ENCODE measurements around the gene DTHD1. TPM values are rescaled to one million over a fixed set of nuclear protein-coding genes. Genes with fewer than 3 reads are reported as not detected.

The DTHD1 gene
- total and polyA plus RNA-seq, 12 donors: 0.03 to 0.61 (median 0.08) TPM; not detected in 7

- Histone ChIP-seq H3K27ac (no peak overlapping the region), H3K36me3 (replicated peaks in 1 of 2) (no peaks in the 10 kb centered on the region), H3K4me1 (replicated peaks in 1 of 2) (no peaks in the 10 kb centered on the region), H3K4me3 (no peak overlapping the region), H3K27me3 (no peaks in the 10 kb centered on the region), H3K9me3 (replicated peaks in 1 of 3) (no peaks in the 10 kb centered on the region)
- intact Hi-C loops (cut with DNase I): no loop called here
- DNase-seq: no peak
- TF ChIP-seq CTCF (IDR thresholded peaks at IDR 0.05): no peak
- TF ChIP-seq POLR2A (IDR thresholded peaks at IDR 0.05): no peak
Measured at GRCh38 chr4:36360755-36361154, 79.3 kb downstream of the DTHD1 start.

- Histone ChIP-seq H3K36me3 (replicated peaks in 1 of 2) (no peaks in the 10 kb centered on the region), H3K27ac (no peak overlapping the region), H3K4me1 (replicated peaks in 1 of 2) (no peaks in the 10 kb centered on the region), H3K4me3 (no peak overlapping the region), H3K9me3 (replicated peaks in 1 of 3) (no peaks in the 10 kb centered on the region), H3K27me3 (no peaks in the 10 kb centered on the region)
- 28 to 49% (median 33%) methylated on average over 2 of the region's 2 CpGs for WGBS, 4 donors
- TF ChIP-seq CTCF (IDR thresholded peaks at IDR 0.05): no peak
- TF ChIP-seq POLR2A (IDR thresholded peaks at IDR 0.05): no peak
- no peak for DNase-seq
- intact Hi-C loops (cut with DNase I): no loop called here
Measured at GRCh38 chr4:36363024-36363423, 81.6 kb downstream of the DTHD1 start.

DNA sequence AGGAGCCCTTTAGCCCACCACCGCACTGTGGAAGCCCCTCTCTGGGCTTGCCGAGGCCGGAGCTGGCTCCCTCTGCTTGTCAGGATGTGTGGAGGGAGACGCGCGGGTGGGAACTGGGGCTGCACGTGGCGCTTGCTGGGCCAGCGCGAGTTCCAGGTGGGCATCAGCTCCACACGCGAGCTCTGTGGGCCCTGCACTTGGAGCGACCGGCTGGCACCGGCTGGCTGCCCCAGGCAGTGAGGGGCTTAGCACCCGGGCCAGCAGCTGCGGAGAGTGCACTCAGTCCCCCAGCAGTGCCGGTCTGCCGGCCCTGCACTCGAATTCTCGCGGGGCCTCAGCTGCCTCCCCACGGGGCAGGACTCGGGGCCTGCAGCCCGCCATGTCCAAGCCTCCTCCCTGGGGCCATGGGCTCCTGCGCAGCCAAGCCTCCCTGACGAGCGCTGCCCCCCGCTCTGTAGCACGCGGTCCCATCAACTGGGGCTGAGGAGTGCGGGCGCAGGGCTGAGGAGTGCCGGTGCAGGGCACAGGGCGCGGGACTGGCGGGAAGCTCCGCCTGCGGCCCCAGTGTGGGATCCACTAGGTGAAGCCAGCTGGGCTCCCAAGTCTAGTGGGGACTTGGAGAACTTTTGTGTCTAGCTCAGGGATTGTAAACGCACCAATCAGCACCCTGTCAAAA, 93.6 kb downstream of the DTHD1 start:
- Histone ChIP-seq H3K27me3 (no peaks in the 10 kb centered on the region), H3K4me1 (replicated peaks in 1 of 2) (no peaks in the 10 kb centered on the region), H3K27ac (no peak overlapping the region), H3K4me3 (no peak overlapping the region), H3K9me3 (replicated peaks in 1 of 3) (peaks cover 0 to 14% (median 0%) of the 10 kb centered on the region in 3 donors), H3K36me3 (replicated peaks in 1 of 2) (no peaks in the 10 kb centered on the region)
- no peak for TF ChIP-seq CTCF (IDR thresholded peaks at IDR 0.05)
- no peak for TF ChIP-seq POLR2A (IDR thresholded peaks at IDR 0.05)
- intact Hi-C loops (cut with DNase I): no loop called here
- no peak for DNase-seq
- 88 to 95% (median 94%) methylated on average over 22 to 40 of the region's 40 CpGs for WGBS, 4 donors

GRCh38 chr4:36385951-36386571, 104.6 kb downstream of the DTHD1 start:
- no peaks in the 10 kb centered on the region for H3K4me1 ChIP-seq (replicated peaks in 1 of 2)
- H3K27me3 ChIP-seq: no peaks in the 10 kb centered on the region
- intact Hi-C loops (cut with DNase I): no loop called here
- no peaks in the 10 kb centered on the region for H3K36me3 ChIP-seq (replicated peaks in 1 of 2)
- WGBS, 4 donors: 47 to 51% (median 47%) methylated on average over 5 of the region's 5 CpGs
- H3K9me3 ChIP-seq (replicated peaks in 1 of 3): no peaks in the 10 kb centered on the region
- H3K4me3 ChIP-seq: no peak overlapping the region
- peak in 2 of 7 donors; percentile 11 to 17 for DNase-seq
- TF ChIP-seq POLR2A (IDR thresholded peaks at IDR 0.05): no peak
- no peak for TF ChIP-seq CTCF (IDR thresholded peaks at IDR 0.05)
- no peak overlapping the region for H3K27ac ChIP-seq
